HG02571 (cell line): Measurements from ENCODE around the gene GYG2.
A peak's percentile ranks its signal among the peaks of the same experiment; 100 is the strongest.

Experiments
- ATAC-seq: cut with Tn5 transposase; IDR thresholded peaks from one replicate; pipeline ENCODE4 v1.9.1; 2021; ENCODE audit warnings: mild to moderate bottlenecking, moderate library complexity; ENCODE audit not compliant: unreplicated experiment

Gene GYG2

DNA sequence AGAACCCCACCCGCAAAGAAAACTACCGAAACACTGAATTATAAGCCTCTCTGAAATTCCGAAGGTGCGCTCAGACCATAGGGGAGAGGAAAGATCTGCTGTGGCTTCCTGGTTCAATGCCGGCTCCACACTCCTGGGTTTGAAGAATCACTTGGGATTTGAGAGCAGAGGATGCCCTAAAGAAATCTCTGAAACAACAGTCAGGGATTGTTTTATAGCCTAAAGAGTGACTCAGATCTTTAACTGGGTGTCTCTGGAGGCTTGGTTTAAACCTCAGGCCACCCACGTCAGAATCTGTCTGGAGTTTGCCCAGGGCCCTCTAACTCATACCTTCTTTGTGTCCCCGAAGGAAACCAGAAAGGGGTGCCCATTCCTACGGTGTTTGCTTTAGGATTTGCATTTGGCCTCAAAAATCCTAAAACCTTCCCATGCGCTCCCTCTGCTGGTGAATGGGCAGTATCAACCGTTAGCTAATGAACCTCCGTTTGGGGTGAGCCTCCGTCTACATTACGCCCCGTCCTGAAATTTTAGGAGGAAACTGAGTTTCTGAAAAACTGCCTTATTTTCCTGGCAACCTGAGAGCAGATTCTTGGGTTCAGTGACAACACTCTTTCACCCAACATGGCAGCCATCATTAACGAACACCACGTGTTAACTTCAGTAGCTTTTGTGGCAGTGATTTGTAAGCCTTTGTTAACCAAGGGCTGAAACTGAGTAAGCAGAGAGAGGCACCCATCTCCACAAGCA is 16.4 kb upstream of the GYG2 start:
- ATAC-seq, result peak; percentile 72

DNA sequence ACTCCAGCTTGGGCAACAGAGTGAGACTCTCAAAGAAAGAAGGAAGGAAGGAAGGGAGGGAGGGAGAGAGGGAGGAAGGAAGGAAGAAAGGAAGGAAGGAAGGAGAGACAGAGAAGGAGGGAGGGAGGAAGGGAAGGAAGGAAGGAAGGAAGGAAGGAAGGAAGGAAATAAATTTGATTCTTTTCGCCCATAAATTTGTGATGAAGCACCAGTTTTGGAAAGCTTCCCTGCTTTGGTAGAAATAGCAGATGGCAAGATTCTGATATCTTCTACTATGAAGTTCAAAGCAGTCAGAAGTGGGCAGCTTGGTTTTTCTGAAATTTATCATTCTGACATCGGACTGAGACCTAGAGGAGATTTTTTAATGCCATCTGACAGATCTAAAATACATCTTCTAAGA is 11.7 kb upstream of the GYG2 start:
- ATAC-seq, result no peak

DNA sequence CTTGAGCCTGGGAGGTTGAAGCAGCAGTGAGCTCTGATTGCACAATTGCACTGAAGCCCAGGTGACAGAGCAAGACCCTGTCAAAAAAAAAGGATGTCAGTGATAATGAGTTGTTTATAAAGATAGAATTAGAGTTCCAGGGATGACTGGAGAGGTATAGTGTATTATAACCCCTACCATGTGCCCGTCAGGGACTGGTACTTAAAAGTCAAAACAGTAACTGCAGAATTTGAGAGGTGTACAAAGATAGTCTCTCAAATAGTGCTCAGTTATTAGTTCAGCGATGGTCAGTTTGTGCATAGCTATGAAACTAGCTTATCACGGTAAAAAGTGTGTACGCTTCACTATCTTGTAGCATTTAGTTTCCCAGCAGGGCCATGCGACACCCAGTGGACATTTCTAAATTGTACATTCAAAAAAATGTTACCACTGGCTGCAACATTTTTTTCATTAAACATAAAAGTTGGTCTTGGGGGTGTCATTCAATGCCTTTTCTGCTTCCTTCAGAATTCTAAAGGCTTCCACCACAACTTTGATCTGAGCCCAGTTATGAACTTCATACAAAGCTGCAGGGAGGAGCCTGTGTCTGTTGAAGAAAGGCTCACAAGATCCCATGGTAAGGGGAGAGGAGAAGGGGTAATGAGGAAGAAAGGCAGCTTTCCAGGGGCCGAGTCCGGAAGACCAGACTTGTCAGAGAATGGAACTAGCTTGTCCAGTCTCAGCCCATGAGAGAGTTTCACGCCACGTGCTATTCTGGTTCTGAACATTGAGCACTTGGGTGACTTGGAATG is 9.2 kb upstream of the GYG2 start:
- no peak for ATAC-seq

DNA sequence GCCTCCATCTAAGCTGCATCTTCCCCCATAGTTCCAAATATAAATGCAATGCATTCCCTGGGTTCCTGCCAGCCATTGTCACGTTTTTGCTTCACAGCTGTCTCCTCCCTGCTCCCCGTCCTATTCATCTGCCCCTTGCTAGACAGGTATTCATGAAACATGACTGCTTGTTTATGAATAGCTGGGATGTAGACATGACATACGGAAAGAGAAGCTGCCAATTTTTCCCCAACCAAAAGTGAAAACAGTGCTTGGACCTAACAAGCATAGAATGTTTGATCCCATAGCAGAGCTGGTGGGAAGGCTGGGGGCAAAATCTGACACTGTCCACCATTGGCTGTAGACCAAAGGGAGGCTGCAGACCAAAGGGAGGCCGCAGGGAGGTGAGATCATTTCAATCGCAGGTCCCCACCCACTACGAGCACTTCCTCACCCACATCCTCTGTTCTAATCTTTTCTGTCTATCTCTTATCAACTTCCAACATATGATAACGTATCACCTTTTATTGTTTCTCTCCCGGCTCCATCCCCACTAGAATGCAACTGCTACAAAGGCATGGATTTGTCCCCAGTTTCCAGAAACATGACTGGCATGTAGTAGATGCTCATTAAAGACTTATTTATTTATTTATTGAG is 8.5 kb upstream of the GYG2 start:
- ATAC-seq, result no peak

DNA sequence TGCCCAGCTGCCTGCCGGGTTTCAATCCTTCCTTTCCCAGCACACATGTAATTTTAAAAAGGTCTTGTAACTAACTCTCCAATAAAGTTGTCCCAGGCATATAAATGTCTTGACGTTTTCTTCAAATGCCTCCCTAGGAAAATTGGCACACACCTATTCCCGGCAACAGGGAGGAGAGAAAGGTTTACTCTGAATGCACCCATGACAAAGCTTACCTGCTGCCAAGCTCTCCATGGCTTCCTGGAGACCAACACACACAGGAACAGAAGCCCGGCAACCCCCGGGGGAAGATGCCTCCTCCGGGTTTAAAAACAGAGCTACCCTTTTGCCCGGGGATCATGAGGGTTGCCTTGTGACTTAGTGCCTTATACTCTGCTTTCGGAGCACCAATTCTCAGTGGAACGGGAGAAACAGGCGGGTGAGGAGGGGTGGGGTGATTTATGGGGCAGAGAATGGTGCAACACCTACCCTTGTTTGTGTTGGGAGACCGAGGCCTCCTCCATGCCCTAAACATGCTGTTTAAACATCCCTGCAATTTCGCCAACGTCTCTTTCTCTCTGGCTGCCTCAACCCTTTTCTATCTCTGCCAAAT is 4.8 kb upstream of the GYG2 start:
- ATAC-seq, result no peak

DNA sequence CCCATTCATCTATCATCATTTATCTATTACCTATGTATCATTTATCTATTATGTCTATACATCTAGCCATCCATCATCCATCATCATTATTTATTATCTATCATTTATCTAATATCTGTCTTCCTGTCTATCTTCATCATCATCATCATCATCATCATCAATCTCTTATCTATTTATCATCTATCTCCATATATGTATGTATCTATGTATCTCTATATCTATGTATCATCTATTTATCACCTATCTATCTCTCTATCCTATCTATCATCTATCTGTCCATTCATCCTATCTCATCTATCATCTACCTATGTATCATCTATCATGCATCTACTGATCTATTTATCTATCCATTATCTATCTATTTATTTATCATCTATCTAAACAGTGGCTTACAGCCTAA is 3.8 kb upstream of the GYG2 start:
- ATAC-seq, result no peak

DNA sequence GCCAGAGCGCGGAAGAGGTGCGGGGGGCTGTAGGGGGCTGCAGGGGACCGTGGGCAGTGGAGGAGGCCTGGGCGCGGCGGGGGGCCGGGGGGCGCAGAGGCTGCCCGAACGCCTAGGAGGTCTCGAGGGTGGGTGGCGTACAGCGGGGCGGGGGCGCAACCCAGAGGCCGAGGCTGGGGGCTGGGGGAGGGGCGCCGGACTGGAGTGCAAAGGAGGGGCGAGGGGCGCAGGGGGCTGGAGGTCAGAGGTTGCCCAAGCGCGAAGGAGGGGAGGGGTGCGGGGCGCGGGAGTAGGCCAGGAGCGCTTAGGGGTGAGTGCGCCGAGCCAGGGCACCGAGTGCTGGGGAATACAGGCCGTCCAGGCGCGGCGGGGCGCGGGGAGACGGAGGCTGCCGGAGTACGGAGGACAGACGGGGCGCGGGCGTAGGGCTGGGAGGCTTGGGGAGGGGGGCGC is 255 bp downstream of the GYG2 start:
- no peak for ATAC-seq

DNA sequence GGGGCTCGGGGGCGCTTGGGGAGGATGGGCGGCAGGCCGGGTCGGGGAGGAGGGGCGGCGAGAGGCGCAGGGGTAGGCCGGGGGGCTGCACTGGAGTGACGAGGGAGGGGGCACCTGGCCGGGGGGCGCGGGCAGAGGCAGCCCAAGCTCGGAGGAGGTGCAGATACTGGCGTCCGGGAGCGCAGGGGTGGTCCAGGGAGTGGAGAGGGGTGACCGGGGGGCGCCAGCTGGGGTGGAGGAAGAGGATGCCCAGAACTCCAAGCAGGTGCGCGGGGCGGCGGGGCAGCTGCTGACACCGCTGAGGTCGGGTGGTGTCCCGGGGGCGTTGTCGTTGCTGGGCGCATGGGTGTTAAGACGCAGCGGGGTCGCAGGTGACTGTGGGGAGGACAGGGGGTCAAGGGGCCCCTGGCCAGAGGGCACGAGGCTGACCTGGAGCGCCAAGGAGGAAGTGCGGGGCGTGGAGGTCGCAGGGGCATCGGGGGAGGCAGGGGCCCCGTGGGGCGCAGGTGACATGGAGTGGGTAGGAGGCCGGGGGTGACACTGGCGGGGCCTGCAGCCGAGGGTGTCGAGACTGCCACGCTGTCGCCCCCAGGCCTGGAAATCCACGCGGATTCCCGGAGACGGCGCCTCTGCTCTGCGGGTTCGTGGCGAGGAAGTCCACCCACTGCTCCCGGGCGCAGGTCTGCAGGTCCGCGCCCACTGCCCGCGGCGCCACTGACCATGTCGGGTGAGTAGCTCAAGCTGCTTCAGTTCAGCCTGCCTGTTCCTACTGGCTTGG is 928 bp downstream of the GYG2 start:
- ATAC-seq, result no peak

DNA sequence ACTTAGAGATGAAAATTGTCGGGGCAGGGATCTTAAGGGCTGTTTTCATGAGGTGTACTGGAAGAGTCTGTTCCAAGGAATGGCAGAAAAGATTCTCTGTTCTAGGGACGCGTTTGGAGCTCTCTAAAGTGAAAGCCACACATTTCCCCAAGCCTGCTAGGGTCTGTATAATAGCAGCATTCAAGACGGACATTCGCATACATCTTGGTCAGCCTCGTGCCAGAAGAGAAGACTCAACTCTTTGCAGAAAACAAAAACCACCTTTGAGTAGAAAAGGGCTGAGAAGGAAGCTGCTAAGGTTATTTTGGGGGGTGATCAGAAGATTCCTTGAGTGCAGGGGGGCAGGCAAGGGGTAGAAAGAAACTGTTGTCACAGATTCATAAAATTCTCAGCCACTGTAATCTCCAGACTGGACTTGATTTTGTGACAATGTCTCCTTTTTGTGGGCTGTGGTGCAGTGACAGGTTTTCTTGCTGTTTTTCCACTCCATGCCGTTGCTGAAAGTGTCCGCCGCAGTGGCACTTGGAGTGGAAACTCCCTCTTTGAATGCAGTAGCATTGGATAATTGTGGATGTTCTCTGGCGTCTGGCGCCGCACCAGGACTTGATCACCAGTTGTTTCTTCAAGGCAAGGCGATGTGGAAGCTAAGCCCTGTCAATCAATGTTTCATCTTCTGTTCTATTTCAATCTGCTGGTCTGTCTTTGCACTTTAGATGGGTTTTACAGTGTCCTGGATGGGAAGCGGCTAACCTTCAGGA is 2.9 kb downstream of the GYG2 start:
- no peak for ATAC-seq

DNA sequence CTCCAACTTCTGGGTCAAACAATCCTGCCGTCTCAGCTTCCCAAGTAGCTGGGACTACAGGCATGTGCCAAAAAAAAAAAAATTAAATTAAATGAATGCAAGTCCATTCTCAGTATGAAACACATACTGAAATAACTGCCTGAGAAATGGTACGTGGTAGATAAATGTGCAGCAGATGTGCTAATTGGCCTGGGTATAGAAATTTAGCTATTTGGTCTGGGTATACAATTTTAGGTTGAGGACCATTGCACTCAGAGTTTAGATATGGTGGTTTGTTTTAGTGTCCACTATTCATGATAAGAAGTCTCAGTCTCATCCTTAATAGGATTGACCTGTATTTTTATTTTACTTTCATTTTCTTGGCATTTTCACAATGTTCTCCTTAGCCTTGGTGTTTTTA is 9.2 kb downstream of the GYG2 start:
- ATAC-seq, result no peak

DNA sequence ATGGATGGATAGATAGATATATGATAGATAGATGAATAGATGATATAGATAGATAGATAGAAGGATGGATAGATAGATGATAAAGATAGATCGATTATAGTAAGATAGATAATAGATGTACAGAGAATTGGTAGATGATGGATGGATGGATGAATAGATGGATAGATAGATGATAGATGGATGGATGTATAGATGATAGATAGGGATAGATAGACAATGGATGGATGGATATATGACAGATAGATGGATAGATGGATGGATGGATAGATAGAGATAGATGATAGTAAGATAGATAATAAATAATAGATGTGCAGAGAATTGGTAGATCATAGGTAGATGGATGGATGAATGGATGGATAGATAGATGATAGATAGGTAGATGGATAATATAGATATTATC is 12.2 kb downstream of the GYG2 start:
- ATAC-seq, result no peak

DNA sequence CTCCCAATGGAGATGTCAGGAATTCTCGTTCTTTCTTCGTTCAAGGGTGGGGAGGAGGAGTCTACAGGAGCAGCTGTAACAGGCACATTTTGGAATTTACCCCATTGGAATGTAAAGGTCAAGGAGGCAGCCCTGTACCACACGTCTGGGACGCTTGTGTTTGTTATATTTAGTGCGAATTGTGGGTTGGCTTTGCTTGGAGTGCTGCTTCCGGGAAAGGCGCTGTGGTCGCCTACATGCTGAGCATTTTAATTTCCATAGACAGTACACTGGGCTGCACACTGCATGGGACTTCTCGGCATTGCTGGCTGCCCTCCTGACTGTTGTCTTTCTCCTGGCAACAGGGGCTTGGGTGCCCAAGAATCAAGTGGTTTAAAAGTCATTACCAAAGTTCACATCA is 12.8 kb downstream of the GYG2 start:
- no peak for ATAC-seq

DNA sequence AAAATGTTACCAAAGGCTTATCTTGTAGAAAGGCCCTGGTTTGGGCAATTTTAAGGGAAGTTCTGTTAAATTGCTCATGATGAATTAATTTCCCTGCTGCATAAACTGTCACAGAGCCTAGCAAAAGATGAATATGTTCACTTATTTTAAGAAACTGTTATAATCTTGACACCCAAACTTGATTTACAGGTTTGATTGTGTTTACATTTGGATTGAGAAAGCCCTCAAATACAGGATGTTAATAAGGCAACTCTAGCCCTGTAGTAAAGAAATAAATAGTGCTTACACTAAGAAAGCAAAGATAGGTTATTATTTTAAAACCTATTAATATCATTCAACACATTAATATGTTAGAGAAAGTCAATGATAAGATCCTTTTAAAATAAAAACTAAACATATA is 18.3 kb downstream of the GYG2 start:
- no peak for ATAC-seq

DNA sequence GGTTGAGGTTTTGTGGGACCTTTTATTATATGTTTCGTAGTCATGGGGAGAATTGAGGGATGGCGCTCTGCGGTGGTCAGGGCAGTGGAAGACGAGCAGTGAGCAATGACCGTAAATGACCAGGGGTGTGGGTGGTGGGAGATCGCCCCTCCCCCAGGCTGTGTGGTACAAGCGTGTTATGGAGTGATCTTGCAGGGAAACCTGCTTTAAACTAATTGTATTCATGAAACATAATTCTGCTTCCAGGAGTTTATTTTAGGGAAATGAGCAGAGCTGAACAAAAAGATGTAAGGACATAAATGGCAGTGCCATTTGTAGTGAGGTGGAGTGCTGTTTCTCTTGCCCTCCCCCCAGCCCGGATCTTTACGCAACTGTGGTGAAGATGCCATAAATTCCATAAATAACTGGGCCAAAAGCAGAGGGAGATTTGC is 20.2 kb downstream of the GYG2 start:
- ATAC-seq, result no peak

DNA sequence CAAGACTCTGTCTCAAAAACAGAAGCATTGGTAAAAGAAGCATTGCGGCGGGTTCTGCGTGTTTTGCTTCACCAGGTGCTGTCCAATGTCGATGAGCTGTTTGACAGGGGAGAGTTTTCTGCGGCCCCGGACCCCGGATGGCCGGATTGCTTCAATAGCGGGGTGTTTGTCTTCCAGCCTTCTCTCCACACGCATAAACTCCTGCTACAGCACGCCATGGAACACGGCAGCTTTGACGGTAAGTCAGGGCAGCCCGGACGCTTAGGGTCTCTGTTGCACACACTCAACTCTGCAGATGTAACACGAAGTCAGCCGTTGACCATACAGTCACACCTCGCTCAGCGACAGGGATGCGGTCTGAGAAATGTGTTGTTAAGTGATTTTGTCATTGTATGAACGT is 26.2 kb downstream of the GYG2 start:
- ATAC-seq, result no peak

DNA sequence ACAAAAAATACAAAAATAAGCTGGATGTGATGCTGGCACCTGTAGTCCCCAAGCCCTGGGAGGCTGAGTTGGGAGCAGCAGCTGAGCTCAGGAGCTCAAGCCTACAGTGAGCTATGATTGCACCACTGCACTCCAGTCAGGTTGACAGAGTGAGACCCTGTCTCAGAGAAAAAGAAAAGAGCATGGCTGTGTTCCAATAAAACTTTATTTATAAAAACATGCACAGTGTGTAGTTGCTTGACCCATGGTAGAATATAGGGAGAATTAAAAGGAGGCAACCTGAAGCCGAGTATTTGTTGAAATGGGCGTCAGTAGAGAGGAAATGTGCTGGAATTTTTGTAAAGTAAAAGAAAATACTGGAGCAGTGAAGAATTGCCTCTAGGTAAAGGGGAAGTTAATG is 27.0 kb downstream of the GYG2 start:
- ATAC-seq, result no peak

DNA sequence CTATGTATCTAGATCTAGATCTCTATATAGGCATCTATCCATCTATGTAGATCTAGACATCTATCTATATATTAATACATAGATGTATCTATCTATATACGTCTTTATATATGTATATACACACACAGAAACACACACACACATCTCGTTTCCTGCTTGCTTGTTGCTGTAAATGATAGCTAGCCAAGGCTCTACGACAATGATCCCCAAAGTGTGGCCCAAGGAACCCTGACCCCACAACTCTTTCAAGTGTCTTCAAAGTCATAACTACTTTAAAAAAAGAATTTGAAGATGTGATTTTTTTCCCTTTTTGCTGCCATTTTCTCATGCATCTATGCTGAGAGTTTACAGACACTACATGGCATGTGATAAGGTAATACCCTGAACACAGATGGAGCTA is 28.8 kb downstream of the GYG2 start:
- ATAC-seq, result no peak

DNA sequence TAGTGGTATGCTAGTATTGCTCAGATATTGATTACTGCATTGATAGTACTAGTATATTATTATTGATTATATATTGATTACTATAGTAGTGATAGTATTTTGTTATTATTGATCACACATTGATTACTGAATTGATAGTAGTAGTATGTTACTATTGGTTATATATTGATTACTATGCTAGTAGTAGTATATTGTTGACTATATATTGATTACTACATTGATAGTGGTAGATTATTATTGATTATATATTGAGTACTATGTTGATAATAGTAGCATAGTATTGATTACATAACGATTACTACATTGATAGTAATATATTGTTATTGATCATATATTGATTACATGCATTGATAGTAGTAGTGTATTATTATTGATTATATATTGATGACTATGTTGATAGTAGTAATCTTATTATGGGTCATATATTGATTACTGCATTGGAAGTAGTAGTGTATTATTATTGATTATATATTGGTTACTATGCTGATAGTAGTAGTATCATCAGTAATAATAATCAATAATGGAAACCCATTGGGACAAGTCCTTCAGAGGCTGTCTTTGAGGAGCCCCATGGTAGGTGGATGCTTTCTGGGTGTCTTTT is 30.6 kb downstream of the GYG2 start:
- no peak for ATAC-seq

DNA sequence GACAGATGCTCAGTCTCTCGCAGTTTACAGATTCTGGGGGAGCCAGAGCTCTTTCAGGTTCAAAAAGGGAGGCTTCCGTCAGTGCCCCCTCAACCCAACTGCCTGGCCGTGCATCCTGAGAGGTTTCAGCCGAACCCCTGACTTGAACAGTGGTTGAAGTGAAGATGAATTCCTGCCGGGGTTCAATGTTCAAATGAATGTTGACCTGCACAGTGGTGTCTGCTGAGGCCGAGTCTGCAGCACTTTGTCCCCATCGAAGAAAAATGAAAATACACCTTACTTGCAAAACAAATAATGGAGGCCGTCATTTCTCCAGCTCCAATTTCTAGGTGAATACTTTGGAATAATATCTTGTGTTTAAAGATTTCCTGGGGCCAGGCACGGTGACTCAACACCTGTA is 33.7 kb downstream of the GYG2 start:
- no peak for ATAC-seq

DNA sequence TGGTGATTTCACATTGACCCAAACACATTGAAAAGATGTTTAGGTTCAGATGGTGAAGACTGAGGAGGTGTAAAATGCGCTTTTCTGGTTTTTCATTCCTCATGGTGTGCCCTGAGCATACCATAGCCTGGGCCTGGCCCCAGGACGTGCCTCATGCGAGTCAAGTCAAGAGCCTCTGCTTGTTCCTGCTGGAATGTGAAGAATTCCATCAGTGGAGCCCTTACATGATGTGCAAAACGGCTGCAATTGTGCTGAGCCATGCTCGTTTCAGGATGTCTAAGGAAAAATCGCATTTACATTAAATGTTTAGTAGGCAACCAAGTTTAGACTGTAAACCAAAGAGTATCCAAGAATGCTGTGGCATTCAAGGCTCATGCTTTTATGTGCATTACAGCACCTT is 34.9 kb downstream of the GYG2 start:
- no peak for ATAC-seq
